Activated naive CD4-positive, alpha-beta T cell (primary cell): Measurements from ENCODE around the gene CTIF.

ENCODE experiments used
- DNase-seq, 4 experiments: peaks; one replicate each; lab custom pipeline; 2025; lab: John Stamatoyannopoulos, UW

CTIF gene

GRCh38 chr18:48835745-48836170 lies 296.9 kb downstream of the CTIF start:
- no peak for DNase-seq

GRCh38 chr18:48836231-48836805 lies 297.5 kb downstream of the CTIF start:
- DNase-seq: no peak

GRCh38 chr18:48836806-48837615 lies 298.2 kb downstream of the CTIF start:
- DNase-seq: no peak

- no peak for DNase-seq
Measured at GRCh38 chr18:48837676-48838075, 298.8 kb downstream of the CTIF start.

- no peak for DNase-seq
Measured at GRCh38 chr18:48838166-48838775, 299.4 kb downstream of the CTIF start.

GRCh38 chr18:48838921-48839818 lies 300.3 kb downstream of the CTIF start:
- no peak for DNase-seq

- no peak for DNase-seq
Measured at GRCh38 chr18:48839819-48840490, 301.1 kb downstream of the CTIF start.

GRCh38 chr18:48840491-48840877 lies 301.7 kb downstream of the CTIF start:
- no peak for DNase-seq

GRCh38 chr18:48841381-48842258 lies 302.8 kb downstream of the CTIF start:
- DNase-seq: peak in 1 of 4 experiments; percentile 3

GRCh38 chr18:48842259-48843061 lies 303.6 kb downstream of the CTIF start:
- peak in 2 of 4 experiments; percentile 19 to 27 for DNase-seq

GRCh38 chr18:48843162-48843561 lies 304.3 kb downstream of the CTIF start:
- DNase-seq: no peak

GRCh38 chr18:48843596-48843995 lies 304.8 kb downstream of the CTIF start:
- no peak for DNase-seq

GRCh38 chr18:48844271-48844670 lies 305.4 kb downstream of the CTIF start:
- no peak for DNase-seq

- no peak for DNase-seq
Measured at GRCh38 chr18:48845174-48845573, 306.3 kb downstream of the CTIF start.

- no peak for DNase-seq
Measured at GRCh38 chr18:48846423-48846932, 307.6 kb downstream of the CTIF start.

GRCh38 chr18:48847807-48848486 lies 309.1 kb downstream of the CTIF start:
- no peak for DNase-seq

- DNase-seq: no peak
Measured at GRCh38 chr18:48848641-48849143, 309.9 kb downstream of the CTIF start.

GRCh38 chr18:48850822-48851598 lies 312.2 kb downstream of the CTIF start:
- DNase-seq: no peak
